Measurements from ENCODE around the gene SEMA4F.

DNA sequence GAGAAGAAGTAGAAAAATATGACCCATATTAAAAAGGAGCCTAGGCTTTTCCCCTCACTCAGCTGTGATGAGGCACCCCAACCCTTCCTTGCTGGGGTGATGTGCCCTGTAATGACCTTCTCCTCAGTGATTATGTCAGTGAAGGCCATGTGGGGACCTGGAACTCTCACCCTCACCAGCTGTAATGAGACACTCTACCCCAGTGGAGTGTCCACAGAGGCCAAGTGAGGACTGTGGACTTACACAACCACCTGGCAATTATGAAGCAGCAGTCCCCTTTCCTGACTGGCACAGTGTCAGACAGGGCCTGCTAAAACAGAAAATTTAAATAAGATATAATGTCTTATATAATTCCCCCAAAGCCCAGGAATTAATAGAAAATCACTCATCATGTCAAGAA is 54.2 kb downstream of the SEMA4F start:
- TF ChIP-seq, protein P1, sequence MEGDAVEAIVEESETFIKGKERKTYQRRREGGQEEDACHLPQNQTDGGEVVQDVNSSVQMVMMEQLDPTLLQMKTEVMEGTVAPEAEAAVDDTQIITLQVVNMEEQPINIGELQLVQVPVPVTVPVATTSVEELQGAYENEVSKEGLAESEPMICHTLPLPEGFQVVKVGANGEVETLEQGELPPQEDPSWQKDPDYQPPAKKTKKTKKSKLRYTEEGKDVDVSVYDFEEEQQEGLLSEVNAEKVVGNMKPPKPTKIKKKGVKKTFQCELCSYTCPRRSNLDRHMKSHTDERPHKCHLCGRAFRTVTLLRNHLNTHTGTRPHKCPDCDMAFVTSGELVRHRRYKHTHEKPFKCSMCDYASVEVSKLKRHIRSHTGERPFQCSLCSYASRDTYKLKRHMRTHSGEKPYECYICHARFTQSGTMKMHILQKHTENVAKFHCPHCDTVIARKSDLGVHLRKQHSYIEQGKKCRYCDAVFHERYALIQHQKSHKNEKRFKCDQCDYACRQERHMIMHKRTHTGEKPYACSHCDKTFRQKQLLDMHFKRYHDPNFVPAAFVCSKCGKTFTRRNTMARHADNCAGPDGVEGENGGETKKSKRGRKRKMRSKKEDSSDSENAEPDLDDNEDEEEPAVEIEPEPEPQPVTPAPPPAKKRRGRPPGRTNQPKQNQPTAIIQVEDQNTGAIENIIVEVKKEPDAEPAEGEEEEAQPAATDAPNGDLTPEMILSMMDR (IDR thresholded peaks at IDR 0.05) = no peak
- TF ChIP-seq POLR2A (IDR thresholded peaks at IDR 0.05) (no peak), POLR2AphosphoS5 (IDR thresholded peaks at IDR 0.05) (no peak)

Data from stomach (tissue), 4 donors.